ENCODE measurements around the gene ARSD. TPM values are rescaled to one million over a fixed set of nuclear protein-coding genes. Genes with fewer than 3 reads are reported as not detected.

Gene ARSD
- total RNA-seq, 1 experiment from 2014 or later, result 8.0 TPM

DNA sequence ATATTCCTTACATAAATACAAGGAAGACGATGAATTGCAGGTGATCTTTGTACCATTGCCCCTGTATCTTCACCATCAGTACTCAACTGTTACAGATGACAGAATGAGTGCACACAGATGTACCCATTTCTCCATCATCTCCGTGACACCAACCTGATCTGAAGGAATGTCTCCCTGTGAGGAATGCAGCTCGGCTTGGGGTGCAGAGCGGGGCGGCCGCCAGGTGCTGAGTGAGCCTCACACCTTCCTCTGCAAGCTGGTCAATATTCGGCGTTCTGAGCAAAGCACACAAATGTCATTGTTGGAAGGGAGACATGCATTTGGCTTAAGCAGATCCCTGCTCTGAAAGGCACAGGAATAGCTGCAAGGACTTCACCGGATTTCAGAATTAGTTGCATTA is 7.4 kb downstream of the ARSD start:
- Histone ChIP-seq H3K27me3 (ENCODE audit: insufficient read depth, low read length) (no peaks in the 10 kb centered on the region), H3K4me3 (replicated peaks in 1 of 2; ENCODE audit: low read depth in 1 of 2, low read length in 2 of 2) (no peak overlapping the region), H3K9me3 (ENCODE audit: control insufficient read depth in 1 of 2, insufficient read depth in 1 of 2, low read depth in 1 of 2, low read length in 2 of 2) (no peaks in the 10 kb centered on the region), H4K20me1 (ENCODE audit: insufficient read depth) (no peaks in the 10 kb centered on the region), H3K9me2 (ENCODE audit: insufficient read depth) (no peaks in the 10 kb centered on the region), H3K4me1 (ENCODE audit: control insufficient read depth in 1 of 2, insufficient read depth in 2 of 2, low read length in 2 of 2) (peaks cover 5 to 8% of the 10 kb centered on the region in 2 experiments; a peak in 2 of 4 replicates), H3K79me2 (ENCODE audit: insufficient read depth, low read length) (no peaks in the 10 kb centered on the region), H3K9ac (ENCODE audit: low read length) (no peak overlapping the region), H3K27ac (ENCODE audit: low read depth, low read length) (no peak overlapping the region), H3K4me2 (ENCODE audit: low read length) (no peak overlapping the region), H3K36me3 (ENCODE audit: control insufficient read depth in 1 of 2, insufficient read depth in 2 of 2, low read length in 2 of 2) (no peaks in the 10 kb centered on the region), H2AFZ (ENCODE audit: low read depth, low read length, poor library complexity, severe bottlenecking) (no peak overlapping the region)
- CTCF ChIA-PET, result no interaction called here
- DNase-seq (ENCODE audit: low read depth, low spot score), result no peak
- intact Hi-C loops (cut with micrococcal nuclease), result no loop called here
- TF ChIP-seq SP1 (IDR thresholded peaks at IDR 0.05; ENCODE audit: low read depth) (no peak), ZFX (IDR thresholded peaks at IDR 0.05) (no peak), EZH2phosphoT487 (IDR thresholded peaks at IDR 0.05; ENCODE audit: borderline replicate concordance) (no peak), JUND (IDR thresholded peaks at IDR 0.05) (no peak), ZNF274 (IDR thresholded peaks at IDR 0.05; ENCODE audit: low read depth, low read length) (no peak), ZBTB33 (IDR thresholded peaks at IDR 0.05; ENCODE audit: extremely low read depth, insufficient replicate concordance, low read length) (no peak), CEBPB (IDR thresholded peaks at IDR 0.05; ENCODE audit: low read depth) (no peak), SIN3A (IDR thresholded peaks at IDR 0.05; ENCODE audit: low read depth) (no peak), SRF (IDR thresholded peaks at IDR 0.05; ENCODE audit: low read depth) (no peak), POLR2A (IDR thresholded peaks at IDR 0.05; ENCODE audit: borderline replicate concordance, extremely low read depth, insufficient read depth, insufficient read length) (no peak), EGR1 (IDR thresholded peaks at IDR 0.05; ENCODE audit: low read depth) (no peak)
- TF ChIP-seq, protein P1, sequence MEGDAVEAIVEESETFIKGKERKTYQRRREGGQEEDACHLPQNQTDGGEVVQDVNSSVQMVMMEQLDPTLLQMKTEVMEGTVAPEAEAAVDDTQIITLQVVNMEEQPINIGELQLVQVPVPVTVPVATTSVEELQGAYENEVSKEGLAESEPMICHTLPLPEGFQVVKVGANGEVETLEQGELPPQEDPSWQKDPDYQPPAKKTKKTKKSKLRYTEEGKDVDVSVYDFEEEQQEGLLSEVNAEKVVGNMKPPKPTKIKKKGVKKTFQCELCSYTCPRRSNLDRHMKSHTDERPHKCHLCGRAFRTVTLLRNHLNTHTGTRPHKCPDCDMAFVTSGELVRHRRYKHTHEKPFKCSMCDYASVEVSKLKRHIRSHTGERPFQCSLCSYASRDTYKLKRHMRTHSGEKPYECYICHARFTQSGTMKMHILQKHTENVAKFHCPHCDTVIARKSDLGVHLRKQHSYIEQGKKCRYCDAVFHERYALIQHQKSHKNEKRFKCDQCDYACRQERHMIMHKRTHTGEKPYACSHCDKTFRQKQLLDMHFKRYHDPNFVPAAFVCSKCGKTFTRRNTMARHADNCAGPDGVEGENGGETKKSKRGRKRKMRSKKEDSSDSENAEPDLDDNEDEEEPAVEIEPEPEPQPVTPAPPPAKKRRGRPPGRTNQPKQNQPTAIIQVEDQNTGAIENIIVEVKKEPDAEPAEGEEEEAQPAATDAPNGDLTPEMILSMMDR (IDR thresholded peaks at IDR 0.05 in 2 of 3, conservative IDR thresholded peaks at IDR 0.05 in 1 of 3; ENCODE audit: borderline replicate concordance in 1 of 3, insufficient read depth in 1 of 3, low read depth in 2 of 3, low read length in 2 of 3), result no peak
- TF ChIP-seq, protein P2, sequence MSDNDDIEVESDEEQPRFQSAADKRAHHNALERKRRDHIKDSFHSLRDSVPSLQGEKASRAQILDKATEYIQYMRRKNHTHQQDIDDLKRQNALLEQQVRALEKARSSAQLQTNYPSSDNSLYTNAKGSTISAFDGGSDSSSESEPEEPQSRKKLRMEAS (IDR thresholded peaks at IDR 0.05), result no peak
- no TSS peak for BruUV-seq (replicated peaks)
- ATAC-seq, result no peak
- POLR2A ChIA-PET, result no interaction called here
- RAD21 ChIA-PET (ENCODE audit: low non-redundant PET in 1 of 2, low total read pairs in 2 of 2, uncharacterized antibody in 2 of 2, unreplicated experiment in 2 of 2), result no interaction called here

Measured in HCT116 (cell line).